Iris pigment epithelial cell (primary cell): ENCODE results near the gene SEC31A.

Experiments
- DNase-seq: peaks from one replicate; pipeline ENCODE4 v3.0.0-alpha.2; 2011; ENCODE audit warnings: low read depth

Gene SEC31A

DNA sequence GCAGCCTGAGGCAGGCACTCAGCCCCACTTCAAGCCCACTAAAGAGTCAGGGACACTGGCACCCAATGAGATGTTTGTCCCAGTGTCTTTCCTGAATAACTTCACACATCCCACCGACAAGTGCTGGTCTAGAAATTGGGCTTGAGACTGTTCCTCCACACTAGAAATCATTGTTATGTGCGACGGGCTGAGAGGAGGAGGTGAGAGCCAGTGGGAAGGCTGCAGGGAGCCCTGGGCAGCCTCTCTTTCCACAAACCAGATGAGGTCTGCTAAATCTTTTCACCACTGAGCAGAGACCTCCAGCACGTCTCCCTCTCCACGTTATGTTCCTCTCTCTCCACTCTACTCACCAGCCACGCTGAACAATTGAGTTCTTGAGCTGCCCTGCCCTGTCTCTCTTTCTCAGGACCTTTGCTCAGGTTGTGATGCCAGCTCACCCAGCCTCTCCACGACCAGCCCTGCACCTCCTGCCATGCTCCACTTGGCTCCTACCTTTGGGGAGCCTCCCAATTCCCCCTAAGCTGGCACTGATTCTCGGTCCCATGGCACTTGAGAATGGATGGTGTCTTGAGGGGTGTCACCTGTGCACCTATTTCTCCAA lies 100.8 kb downstream of the SEC31A start:
- no peak for DNase-seq

DNA sequence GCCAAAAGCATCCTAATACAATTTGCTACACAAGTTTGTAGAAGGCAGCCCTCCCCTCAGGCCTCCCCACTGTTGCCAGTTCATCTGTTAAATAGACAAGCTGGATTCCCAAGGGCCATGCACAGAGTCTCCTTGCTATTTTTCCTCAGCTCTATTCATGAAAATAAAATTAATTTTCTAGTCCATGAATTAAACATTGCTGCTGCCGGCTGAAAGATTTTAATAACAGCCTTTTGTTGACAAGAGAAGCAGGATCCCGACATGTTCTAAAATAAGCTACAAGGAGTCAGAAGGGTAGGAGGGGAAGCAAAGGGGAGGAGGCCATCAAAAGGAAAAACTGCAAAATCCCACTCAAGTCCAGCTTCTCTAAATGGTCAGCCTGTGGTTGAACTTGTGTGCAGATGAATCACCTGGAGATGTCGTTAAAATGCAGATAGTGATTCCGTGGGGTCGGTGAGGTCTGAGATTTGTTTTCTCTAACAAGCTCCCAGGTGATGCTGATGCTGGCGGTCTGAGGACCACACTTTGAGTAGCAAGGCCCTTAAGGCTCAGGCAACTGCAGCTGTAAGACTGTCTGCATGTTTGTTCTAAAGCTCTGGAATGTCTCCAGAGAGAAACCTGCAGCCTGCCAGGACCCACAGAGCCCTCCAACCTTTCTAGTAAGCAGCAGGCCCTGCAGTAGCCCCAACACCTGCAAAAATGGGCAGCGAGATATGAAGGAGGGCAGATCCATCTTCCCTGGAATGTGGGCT lies 101.8 kb downstream of the SEC31A start:
- no peak for DNase-seq

DNA sequence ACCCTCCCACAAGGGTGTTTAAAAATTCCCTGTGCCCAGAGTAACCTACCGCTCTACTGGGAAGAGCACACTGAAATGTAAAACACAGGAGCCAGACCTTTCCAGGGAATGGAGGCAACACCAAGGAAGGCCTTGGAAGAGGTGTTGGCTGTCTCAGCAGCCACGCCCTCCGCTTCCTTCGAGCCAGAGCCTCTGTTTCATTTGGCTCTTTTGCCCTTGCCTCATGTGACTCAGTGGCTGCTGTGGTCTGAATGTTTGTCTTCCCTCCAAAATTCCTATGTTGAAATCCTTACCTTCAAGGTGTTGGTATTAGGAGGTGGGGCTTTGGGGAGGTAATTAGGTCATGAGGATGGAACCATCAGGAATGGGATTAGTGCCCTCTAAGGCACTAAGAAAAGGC lies 103.6 kb downstream of the SEC31A start:
- no peak for DNase-seq

DNA sequence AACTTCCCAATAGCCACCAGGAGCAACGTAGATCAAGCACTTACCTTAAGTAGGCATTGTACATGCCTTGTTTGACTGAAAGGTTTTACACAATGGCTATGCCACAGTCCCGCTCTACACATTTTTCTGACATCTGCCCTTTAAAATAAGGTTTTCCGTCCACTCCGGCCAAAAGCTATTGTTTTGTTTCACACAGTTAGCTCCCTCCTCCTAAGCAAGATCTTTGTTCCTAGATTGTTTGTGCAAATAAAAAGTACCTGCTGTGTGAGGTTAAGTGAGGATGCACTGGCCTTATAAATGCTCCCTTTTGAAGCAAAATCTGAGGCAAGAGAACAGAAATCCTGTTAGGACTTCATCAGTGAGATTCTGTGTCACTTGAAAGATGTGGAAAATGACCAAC lies 104.1 kb downstream of the SEC31A start:
- DNase-seq: no peak

DNA sequence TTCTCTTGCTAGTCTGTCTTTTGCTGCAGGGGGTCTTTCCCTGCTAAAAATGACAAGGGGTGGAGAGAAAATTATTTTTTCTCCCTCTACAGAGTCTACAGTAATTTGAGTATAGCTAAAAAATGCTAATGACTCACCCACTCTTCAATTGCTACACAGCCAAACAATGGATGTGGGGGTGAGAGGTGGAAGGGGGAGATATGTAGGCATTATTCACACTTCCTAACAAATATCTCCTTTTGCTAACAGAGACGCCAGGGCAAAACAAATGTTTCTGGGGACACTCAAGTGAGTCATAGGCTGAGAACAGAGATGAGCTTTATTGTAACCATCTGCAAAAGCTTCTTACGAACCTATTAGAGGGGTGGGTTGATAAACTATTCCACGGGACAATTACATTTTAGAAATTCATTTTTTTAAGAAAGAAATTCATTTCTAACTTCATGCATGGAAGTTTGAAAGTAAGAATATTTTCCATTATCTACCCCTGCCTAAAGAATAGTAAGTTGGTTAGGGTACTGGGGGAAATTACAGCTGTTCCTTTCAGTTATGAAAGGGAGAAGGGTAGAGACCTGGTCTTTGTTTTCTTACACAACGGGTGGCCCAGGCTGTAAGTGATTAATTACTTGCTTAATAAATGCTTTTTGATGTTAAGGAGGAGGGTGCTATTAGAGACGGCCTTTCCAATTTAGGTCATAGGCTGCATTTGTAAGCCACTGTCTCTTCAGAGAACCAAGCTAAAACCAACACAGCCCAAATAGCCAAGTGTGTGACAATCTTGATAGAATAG lies 105.1 kb downstream of the SEC31A start:
- DNase-seq: peak; percentile 94

DNA sequence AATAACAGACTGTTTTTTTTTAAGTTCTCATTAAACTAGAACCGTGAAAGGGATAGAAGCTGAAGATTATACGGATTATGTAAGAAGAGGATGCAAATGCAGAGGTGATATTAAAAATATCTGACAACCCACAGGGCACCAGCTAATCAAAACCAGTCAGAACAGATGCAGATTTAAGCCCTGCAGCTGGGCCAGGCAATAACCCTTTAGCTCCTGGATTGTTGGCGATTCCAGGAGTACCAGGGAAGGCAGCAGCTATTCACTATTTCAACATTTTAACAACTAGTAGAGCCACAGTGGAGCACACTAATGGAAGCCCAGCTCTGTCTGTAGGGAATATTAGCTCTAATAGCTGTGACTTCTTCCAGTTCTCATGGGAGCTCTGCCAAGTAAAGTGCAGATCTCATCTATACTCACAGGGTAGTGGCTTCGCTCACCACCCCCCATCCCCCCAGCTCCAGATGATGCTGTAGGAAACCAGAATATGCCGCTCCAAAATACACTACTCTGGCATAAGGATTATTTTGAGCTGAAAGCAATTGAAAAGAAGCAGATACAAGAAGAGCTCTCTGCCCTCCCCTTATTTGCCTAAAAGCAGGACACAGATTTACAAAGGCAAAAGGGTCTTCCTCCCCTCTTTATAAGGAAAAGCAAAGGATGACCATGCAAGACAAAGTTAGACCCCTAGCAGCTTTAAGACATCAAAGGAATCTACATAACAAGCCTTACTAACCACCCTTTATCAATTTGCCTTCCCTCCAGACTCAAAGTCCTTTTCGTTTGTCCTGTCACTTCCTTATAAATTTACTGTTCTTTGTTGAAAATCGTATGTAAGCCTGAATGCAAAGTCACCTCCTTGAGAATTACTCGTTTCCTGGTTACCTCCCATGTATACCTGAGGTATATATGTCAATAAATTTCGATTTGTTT lies 106.0 kb downstream of the SEC31A start:
- DNase-seq: peak; percentile 76

DNA sequence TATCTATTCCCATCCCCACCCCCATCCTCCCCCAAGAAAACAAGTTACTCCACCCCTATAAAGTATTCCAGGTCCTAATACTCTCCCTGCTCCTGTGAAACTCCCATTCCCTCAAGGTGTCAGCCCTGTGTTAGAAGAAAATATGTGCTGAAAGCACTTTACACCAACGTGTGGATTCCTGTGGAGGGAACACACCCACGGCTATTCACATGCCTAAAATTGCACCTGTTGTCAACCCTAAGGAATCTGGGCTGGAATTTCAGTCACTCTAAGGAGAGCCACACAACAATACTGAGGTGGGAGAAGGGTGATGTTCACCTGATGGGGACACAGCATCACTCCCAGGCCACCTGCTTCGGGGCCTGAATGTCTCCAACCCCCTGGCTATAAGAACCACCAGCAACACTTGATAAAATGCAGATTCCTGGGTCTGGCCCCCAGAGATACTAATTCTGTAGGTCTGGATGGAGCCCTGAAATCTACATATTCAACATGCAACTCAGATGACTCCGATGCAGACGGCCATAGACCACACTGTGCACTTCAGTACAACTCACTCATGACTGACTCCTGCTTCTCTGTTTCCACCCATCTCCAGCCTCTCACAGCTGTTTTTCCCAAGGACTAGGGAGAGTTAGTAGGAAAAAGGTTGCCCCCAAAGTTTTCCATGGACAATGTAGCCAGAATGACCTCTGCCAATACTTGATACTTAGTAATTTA lies 108.2 kb downstream of the SEC31A start:
- DNase-seq: no peak

DNA sequence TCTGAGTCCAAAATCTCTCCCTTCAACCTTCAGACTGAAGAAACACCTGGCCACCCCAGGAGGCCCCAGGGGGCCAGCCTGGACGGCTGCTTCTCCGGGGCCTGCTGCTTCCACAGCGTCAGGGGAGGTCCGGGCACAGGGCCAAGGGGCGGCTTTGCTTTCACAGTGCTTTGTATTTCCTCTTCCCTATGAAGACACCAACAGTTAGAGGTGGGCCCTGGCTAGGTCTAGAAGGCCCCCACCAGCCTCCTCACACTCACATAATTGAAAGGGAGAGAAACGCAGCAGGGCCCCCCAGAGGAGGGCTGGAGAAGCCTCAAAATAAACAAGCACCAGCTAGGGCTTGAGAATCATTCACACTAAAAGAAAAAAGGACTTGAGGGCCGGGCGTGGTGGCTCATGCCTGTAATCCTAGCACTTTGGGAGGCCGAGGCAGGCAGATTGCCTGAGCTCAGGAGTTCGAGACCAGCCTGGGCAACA lies 110.2 kb downstream of the SEC31A start:
- DNase-seq: peak; percentile 80

DNA sequence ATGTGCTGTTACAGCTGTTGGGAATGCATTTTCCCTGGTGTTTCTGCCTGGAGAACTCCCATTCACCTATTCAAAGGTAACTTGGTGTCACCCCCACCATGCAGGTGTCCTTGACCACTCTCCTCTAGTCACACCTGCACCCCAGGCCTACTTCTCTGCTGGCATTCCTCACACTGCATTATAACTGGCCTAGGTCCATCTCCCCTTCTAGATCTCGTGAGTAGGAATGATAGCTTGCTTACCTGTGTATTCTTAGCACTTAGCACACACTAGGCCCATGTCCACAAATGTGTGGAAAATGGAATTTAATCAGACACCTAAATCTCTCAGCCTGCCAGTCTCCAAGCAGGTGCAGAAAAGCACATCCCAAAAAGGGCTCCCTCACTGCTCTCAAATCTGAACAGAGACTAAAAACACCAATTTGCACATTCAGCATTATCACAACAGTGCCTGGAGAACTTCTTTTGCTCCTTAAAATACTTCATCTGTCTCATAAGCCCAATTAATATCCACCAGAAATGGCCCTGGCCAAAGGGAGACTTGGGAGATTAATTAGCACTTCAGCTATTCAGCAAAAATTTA lies 110.7 kb downstream of the SEC31A start:
- no peak for DNase-seq

DNA sequence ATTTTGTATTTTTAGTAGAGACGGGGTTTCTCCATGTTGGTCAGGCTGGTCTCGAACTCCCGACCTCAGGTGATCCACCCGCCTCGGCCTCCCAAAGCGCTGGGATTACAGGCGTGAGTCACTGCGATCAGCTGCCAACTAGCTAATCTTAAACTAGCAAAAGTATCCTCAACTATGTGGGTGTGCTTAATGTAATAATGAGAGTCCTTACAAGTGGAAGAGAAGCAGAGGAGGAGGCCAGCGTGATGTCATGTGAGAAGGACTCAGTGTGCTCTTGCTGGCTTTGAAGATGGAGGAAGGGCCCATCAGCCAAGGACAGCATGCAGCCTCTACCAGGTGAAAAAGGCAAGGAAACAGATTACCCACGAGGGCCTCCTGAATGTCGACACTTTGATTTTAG lies 111.9 kb downstream of the SEC31A start:
- peak; percentile 85 for DNase-seq

DNA sequence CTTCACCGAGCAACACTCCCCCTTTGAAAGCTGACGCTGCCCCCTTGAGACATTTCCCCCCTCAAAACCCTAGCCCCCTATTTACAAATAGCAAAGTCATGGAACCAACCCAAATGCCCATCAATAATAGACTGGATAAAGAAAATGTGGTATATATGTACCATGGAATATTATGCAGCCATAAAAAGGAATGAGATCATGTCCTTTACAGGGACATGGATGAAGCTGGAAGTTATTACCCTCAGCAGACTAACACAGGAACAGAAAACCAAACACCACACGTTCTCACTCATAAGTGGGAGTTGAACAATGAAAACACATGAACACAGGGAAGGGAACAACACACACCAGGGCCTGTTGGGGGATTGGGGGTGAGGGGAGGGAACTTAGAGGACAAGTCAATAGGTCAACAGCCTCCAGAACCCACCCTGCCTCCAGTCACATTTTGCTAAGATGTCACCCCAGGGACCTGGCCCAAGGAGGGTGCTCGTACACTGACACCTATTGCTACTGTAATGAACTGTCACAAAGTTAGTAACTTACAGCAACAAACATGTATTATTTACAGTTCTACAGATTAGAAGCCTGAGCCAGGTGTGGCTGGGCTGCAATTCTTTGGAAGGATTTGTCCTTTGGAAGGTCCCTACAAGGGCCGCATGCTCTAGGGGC lies 113.0 kb downstream of the SEC31A start:
- DNase-seq: no peak

DNA sequence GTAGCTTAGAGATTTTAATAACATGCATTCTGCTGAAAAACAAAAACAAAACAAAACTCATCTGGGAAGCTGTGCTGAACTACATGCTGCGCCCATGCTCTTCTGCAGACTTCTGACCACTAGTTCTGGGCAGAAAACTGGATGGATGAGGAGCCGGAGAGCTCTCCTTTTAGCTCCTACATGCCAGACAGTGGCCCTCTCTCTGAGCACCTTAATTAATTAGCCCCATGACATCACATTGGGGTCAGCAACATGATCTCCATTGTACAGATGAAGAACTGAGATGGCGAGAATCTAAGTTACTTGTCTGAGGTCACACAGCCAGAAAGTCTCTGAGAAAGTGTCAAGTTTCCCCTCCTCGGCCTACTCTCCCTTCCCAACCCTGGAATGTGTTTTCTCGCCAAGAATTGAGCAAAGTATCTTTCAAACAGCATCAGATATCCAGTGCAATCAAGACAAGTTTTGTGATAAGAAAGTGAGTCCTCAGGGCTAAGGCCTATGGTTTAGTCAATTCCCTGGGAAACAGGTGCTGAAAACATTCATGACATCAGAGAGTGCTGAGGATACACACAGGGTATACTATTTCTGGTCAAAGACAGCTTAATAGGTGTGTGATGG lies 113.9 kb downstream of the SEC31A start:
- DNase-seq: peak; percentile 89

DNA sequence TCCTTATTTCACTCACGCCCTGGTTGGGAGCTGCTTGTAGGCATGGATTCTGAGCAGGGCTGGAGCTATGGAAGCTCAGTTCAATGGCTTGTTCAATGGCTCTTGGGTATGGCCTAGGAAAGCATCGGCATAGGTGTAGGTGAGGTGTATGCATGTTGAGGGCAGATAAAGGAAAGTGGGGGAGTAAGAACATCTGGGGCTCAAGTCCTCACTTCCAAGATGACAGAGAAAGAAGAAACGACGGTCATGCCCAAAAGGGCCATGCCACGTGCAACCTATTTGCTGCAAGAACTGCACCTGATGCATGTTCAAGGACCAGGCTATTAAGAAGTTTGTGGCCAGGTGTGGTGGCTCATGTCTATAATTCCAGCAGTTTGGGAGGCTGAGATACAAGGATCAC lies 115.7 kb downstream of the SEC31A start:
- DNase-seq: no peak

DNA sequence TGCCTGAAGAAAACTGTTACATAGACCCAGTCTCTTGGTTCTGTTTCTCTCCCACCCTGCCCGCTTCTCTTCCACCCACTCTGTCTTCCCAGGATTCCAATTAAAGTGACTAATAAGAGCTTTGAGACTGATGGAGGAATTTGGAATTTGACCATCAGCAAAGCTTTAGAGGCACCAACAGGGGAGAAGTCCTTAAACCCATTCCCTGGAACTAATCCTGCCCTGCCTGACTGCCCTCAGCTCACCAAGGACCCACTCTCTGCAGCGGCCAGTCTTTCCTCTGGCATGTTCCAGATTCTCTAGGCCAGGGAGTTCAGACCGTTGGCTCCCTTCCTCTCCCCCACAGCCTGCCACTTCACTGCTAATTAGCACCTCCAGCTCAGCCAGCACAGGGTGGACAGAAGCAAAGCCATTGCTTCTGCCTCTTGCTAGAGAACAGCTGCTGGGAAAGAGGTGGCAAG lies 116.2 kb downstream of the SEC31A start:
- no peak for DNase-seq

DNA sequence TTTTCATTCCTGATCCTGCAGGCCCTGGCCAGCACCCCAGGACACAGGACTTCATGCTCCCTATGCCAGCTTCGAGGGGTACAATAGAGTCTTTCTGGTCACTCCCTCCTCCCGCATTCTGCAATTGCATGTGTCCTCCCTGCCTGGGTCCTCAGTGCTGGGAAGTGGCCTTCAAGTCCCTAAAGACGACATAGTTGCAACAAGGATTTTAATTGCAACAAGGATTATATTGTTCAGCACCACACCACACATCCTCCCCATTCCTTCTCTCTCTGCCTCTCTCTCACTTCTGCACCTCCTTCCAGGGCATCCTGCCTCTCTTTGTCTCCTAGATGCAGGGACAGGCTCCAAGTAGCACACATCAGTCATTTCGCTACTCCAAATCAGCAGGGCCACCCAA lies 117.9 kb downstream of the SEC31A start:
- no peak for DNase-seq

DNA sequence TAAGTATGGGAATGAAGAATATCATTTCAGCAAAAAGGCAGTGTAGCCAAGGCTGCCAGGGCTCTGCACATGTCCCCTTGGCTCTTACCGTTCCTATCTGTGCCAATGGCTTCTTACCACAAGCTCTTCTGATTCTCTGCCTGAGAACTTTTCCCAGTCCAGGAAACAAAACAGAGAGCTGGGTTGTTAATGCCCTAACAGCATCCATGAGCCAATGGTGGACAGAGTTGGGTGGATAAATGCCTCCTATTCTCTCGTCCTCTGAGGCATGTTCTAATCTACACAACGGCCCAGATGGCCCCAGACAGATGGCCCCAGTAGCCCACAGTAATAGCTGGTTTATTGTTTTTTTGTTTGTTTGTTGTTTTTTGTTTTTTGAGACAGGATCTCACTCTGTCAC lies 120.3 kb downstream of the SEC31A start:
- DNase-seq: no peak
